Type B pancreatic cell (in vitro differentiated cells): ENCODE measurements around the gene CFAP92. TPM values are rescaled to one million over a fixed set of nuclear protein-coding genes. Genes with fewer than 3 reads are reported as not detected.

Experiments
- DNase-seq: peaks from one replicate; pipeline ENCODE4 v3.0.0; 2021; ENCODE audit warnings: mixed read lengths; ENCODE audit not compliant: unreplicated experiment; ENCODE audit errors: extremely low spot score
- H3K27ac Mint-ChIP-seq: 2 replicates; pipeline ENCODE4 v1.8.0; 2021; ENCODE audit warnings: mild to moderate bottlenecking, mixed read lengths
- H3K27me3 Mint-ChIP-seq: 2 replicates; pipeline ENCODE4 v1.8.0; 2021; ENCODE audit warnings: mixed read lengths
- H3K36me3 Mint-ChIP-seq: 2 replicates; pipeline ENCODE4 v1.8.0; 2021; ENCODE audit warnings: mixed read lengths
- H3K4me1 Mint-ChIP-seq: one replicate; pipeline ENCODE4 v1.8.0; 2021; ENCODE audit warnings: mixed read lengths; ENCODE audit not compliant: unreplicated experiment
- H3K4me3 Mint-ChIP-seq: 2 replicates; pipeline ENCODE4 v1.8.0; 2021; ENCODE audit warnings: mild to moderate bottlenecking, mixed read lengths
- H3K9me3 Mint-ChIP-seq: 2 replicates; pipeline ENCODE4 v1.8.0; 2021; ENCODE audit warnings: mixed read lengths
- CTCF ChIP-seq: fragments of 200-600 bp; sonication (generic); conservative IDR thresholded peaks from 2 replicates; pipeline ENCODE4 v1.5.0; 2021; ENCODE audit warnings: antibody characterized with exemption, mild to moderate bottlenecking
- long read RNA-seq: library from polyadenylated mRNA; unstranded; transcript quantifications from one replicate; pipeline ENCODE4 v2.0.0, GENCODE V29; 2020
- total RNA-seq: library from RNA; stranded (reverse); gene quantifications from 2 replicates; pipeline ENCODE4 v1.2.1, GENCODE V29; 2021; ENCODE audit warnings: low replicate concordance

The CFAP92 gene
- total RNA-seq = 4.4 and 4.5 TPM in 2 replicates
- long read RNA-seq, full-length matches to known transcripts = 1 of 8 reads
- long read RNA-seq, partial matches to known transcripts = 2 of 8 reads
- long read RNA-seq, other reads (novel, unspliced or antisense) = 5 of 8 reads

- Mint-ChIP-seq H3K4me3 (peak within 1 kb of the TSS; percentile 86), H3K27me3 (peaks cover 28% of the 10 kb centered on the region), H3K4me1 (peaks cover 3% of the 10 kb centered on the region), H3K9me3 (no peaks in the 10 kb centered on the region), H3K36me3 (no peaks in the 10 kb centered on the region), H3K27ac (peak within 1 kb of the TSS; percentile 65)
- peak; percentile 93 for DNase-seq
- TF ChIP-seq CTCF = no peak
These were observed at the start of gene CFAP92 for GRCh38 chr3:128993461-128994172. Gene CFAP92 (minus strand): TSS chr3:128994076. CDS start chr3:128993304, 772 bp downstream.

GRCh38 chr3:129040579-129041300 is 46.9 kb upstream of the CFAP92 start:
- Mint-ChIP-seq H3K4me1 (no peaks in the 10 kb centered on the region), H3K4me3 (no peak overlapping the region), H3K27me3 (peaks cover 17% of the 10 kb centered on the region), H3K27ac (no peak overlapping the region), H3K36me3 (no peaks in the 10 kb centered on the region), H3K9me3 (no peaks in the 10 kb centered on the region)
- no peak for TF ChIP-seq CTCF
- no peak for DNase-seq

GRCh38 chr3:129040039-129040336 is 46.1 kb upstream of the CFAP92 start:
- Mint-ChIP-seq H3K36me3 (no peaks in the 10 kb centered on the region), H3K4me1 (no peaks in the 10 kb centered on the region), H3K4me3 (no peak overlapping the region), H3K27ac (no peak overlapping the region), H3K27me3 (peaks cover 17% of the 10 kb centered on the region), H3K9me3 (no peaks in the 10 kb centered on the region)
- no peak for TF ChIP-seq CTCF
- no peak for DNase-seq

GRCh38 chr3:129039271-129040038 is 45.6 kb upstream of the CFAP92 start:
- no peak overlapping the region for H3K4me3 Mint-ChIP-seq
- no peaks in the 10 kb centered on the region for H3K4me1 Mint-ChIP-seq
- H3K36me3 Mint-ChIP-seq = no peaks in the 10 kb centered on the region
- H3K9me3 Mint-ChIP-seq = no peaks in the 10 kb centered on the region
- DNase-seq = no peak
- TF ChIP-seq CTCF = no peak
- peaks cover 13% of the 10 kb centered on the region for H3K27me3 Mint-ChIP-seq
- no peak overlapping the region for H3K27ac Mint-ChIP-seq

- H3K36me3 Mint-ChIP-seq = no peaks in the 10 kb centered on the region
- DNase-seq = no peak
These were observed 44.4 kb upstream of the CFAP92 start for GRCh38 chr3:129038121-129038855.

More at GRCh38 chr3:129038121-129038855, 44.4 kb upstream of the CFAP92 start:
- H3K27ac Mint-ChIP-seq = no peak overlapping the region
- no peaks in the 10 kb centered on the region for H3K9me3 Mint-ChIP-seq
- H3K4me3 Mint-ChIP-seq = no peak overlapping the region
- no peaks in the 10 kb centered on the region for H3K4me1 Mint-ChIP-seq
- TF ChIP-seq CTCF = no peak
- H3K27me3 Mint-ChIP-seq = peaks cover 13% of the 10 kb centered on the region
